ELF-1 (cell line): ENCODE data around the gene RAD51B.
A peak's percentile ranks its signal among the peaks of the same experiment; 100 is the strongest.
"Not testable (repeated sequence)": the region's sequence is repeated elsewhere in the genome, so short reads cannot be mapped to it uniquely, and the experiment has no call there.

Source experiments
- DNase-seq: peaks from one replicate; pipeline ENCODE4 v3.0.0-alpha.2; 2016; ENCODE audit warnings: low read depth, low spot score

RAD51B gene

GRCh38 chr14:68027276-68027675 is 207.7 kb downstream of the RAD51B start:
- DNase-seq, result no peak

DNA sequence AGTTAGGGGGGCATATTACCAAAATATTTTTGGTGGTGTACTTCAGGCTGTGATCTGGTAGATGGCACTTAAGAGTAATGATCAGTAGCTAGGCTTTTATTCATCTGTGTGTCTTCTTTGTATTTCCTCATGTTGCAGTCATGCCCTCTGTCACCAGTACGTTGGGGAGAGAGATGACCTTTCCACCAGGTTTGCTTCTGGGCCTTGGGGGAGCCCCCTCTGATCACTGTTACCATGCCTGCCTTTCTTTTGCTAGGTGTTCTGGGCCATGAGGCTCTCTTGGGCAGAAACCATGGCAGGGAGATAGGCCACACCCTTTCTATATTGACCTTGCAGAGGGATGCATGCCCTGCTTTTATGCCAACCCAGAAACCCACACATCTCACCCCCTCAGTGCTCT is 208.5 kb downstream of the RAD51B start:
- DNase-seq, result no peak

GRCh38 chr14:68031011-68031410 is 211.4 kb downstream of the RAD51B start:
- not testable (repeated sequence) for DNase-seq

- DNase-seq, result no peak
These were observed 212.6 kb downstream of the RAD51B start for GRCh38 chr14:68032154-68032553.

- no peak for DNase-seq
These were observed 213.9 kb downstream of the RAD51B start for GRCh38 chr14:68033336-68033932.

- no peak for DNase-seq
These were observed 215.3 kb downstream of the RAD51B start for GRCh38 chr14:68034896-68035295.

GRCh38 chr14:68036202-68036601 is 216.6 kb downstream of the RAD51B start:
- DNase-seq, result no peak

DNA sequence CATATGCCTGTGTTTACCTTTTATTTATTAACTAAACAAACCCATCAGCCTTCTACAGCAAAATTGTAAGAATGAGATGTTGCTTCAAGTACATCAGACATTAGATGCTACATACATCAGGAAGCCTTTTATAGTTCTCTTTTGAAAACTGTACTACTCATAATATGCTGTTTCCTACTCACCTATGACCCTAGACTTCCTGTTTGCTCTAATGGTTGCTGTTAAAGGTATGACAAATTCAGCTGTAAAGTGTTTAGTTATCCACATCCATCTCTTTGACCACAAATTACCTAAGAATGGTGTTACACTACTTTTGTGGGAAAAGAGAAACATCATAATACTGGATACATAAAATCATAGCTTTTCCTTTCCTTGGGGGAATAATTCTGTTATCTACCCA is 220.0 kb downstream of the RAD51B start:
- no peak for DNase-seq

GRCh38 chr14:68040633-68041369 is 221.2 kb downstream of the RAD51B start:
- DNase-seq, result no peak

- no peak for DNase-seq
These were observed 222.3 kb downstream of the RAD51B start for GRCh38 chr14:68041876-68042354.

DNA sequence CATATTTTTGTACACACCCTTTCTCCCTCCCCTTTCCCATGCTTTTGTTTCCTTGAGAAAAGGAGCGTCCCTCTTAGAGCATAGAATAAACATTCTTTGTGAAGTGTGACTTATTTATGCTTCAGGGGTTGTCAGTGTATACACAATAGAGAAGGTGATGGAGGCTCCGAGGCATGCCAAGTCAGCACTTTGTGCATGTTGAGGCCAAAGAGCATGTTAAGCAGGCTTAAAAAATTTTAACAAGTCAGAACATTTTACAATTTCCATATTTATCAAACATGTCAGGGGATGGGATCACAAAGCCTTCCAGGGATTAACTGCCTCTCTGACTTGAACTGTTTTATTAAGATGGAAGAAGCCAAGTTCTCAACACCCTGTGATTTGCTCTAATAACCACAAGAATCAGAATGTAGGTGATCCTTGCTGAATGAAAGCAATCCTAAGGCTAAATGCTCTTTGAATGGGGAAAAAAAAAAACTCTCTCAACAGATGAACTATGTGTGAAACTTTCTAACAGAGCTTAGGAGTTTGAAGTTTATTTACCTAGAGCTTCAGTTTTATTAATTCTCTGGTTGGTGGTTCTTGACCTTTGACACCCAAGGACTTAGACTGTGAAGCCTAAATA is 223.1 kb downstream of the RAD51B start:
- DNase-seq, result peak; percentile 58

DNA sequence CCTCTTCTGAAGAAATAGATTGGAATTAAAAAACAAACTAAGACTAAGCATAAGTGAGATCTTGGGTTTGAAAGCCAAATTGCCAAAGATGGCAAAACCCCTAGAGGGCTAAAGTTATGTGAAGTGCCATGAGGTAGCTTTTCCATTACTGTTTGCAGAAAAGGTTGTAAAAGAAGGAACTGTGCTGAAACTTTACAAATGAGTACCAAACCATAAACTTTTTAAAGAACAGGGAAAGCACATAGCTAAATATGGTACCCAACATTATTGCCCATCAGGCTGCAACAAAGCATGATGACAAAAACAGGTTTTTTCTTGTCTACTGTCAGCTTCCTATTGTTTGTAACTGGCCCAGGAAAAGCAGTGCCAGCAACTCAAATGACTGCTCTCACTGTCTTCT is 224.2 kb downstream of the RAD51B start:
- DNase-seq, result peak; percentile 13

- no peak for DNase-seq
These were observed 228.3 kb downstream of the RAD51B start for GRCh38 chr14:68047906-68048305.

DNA sequence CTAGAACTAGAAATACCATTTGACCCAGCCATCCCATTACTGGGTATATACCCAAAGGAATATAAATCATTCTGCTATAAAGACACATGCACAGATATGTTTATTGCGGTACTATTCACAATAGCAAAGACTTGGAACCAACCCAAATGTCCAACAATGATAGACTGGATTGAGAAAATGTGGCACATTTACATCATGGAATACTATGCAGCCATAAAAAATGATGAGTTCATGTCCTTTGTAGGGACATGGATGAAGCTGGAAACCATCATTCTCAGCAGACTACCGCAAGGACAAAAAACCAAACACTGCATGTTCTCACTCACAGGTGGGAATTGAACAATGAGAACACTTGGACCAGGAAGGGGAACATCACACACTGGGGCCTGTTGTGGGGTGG is 229.2 kb downstream of the RAD51B start:
- not testable (repeated sequence) for DNase-seq

DNA sequence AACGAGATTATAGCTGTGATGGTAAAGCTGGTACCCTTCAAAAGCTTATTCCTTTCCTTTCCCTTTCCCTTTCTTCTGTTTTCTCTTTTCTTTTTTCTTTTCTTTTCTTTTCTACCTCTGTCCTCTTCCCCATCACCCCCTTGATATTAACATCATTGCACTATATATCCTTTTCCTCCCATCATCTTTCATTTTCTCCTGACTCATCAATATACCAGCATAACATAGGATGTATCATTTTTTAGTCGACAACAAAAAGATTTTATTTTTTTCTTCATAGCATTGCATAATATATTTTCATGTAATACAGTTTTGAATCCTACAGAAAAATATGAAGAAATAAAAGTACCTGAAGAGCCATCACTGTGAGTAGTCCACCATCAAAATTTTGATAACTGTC is 230.6 kb downstream of the RAD51B start:
- DNase-seq, result no peak

- no peak for DNase-seq
These were observed 231.6 kb downstream of the RAD51B start for GRCh38 chr14:68051146-68051545.

- DNase-seq, result no peak
These were observed 240.6 kb downstream of the RAD51B start for GRCh38 chr14:68060198-68060597.

- DNase-seq, result no peak
These were observed 243.1 kb downstream of the RAD51B start for GRCh38 chr14:68062651-68063050.

DNA sequence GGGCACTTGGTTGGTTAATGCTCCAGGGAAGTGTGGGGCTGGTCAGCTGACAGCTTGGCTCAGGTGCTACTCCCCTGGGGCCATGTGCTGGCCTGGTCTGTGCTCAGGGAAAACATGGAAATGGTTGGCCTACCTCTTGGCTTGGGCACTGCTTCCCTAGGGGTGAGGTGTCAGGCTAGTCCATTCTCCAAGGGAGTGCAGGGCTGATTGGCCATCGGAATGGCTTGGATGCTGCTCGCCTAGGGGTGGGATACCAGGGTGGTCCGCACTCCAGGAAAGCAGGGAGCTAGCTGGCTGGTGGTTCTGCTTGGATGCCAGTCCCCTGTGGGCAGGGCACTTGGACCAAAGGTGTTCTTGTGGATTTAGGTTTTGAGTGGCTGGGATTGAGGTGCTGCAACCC is 245.7 kb downstream of the RAD51B start:
- DNase-seq, result no peak

- peak; percentile 16 for DNase-seq
These were observed 255.3 kb downstream of the RAD51B start for GRCh38 chr14:68074765-68075381.

DNA sequence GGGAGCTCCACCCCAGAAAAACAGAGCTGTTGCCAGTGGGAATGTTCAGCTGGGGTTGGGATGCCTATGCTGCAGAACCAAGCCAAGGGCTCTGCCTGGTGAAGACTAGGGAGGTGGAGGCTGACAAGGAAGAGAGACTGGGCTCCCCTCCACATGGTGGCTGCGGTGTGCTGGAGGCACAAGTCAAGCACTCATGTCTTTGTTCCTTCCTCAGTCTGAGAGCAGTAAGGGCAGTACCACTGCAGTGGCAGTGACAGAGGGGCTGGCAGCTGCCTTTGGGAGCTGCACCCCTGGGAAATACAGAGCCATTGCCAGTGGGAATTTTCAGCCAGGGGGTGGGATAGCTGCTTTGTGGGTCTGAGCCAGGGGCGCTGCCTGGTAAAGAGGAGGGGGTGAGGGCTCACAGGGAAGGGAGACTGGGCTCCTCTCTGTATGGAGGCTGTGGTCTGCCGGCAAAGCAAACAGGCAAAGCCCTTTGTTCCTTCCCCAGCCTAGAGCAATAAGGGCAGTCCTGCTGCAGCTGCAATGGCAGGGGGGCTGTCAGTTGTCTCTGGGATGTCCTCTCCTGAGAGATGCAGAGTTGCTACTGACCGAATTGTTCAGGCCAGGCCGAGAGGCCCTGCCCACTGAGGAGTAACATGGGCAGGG is 255.9 kb downstream of the RAD51B start:
- peak; percentile 41 for DNase-seq

- no peak for DNase-seq
These were observed 256.9 kb downstream of the RAD51B start for GRCh38 chr14:68076451-68076850.
